Measurements from ENCODE around the gene PRLR.
"Not testable (repeated sequence)": the region's sequence is repeated elsewhere in the genome, so short reads cannot be mapped to it uniquely, and the experiment has no call there.

PRLR gene

DNA sequence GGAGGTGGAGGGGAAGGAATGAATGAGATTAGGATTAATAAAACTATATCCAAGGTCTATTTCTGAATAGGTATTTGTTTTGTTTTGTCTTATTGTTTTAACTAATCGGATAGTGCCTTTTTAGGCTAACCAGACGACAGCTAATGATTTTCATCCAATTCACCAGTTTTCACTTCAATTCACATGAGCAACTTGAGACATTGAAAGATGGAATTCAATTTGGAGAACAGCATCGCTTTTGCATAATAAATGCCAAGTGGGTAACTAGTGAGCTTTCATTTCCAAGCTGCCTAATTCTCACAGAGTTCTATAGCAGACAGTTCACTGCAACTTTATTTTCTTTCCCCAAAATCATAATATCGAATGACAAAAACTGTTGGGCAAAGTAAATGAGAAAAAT, 187.5 kb downstream of the PRLR start:
- Histone ChIP-seq H3K27me3 (ENCODE audit: control insufficient read depth, insufficient read depth, low read length) (no peaks in the 10 kb centered on the region), H3K4me1 (ENCODE audit: control insufficient read depth, low read depth, low read length) (peaks cover 4% of the 10 kb centered on the region), H3K9me3 (ENCODE audit: control insufficient read depth, low read depth, low read length) (no peaks in the 10 kb centered on the region), H3K36me3 (ENCODE audit: control insufficient read depth, low read depth, low read length) (no peaks in the 10 kb centered on the region), H3K4me3 (ENCODE audit: low read length) (no peak overlapping the region), H3K9ac (ENCODE audit: low read length) (no peak overlapping the region), H3K27ac (ENCODE audit: low read length) (no peak overlapping the region)

DNA sequence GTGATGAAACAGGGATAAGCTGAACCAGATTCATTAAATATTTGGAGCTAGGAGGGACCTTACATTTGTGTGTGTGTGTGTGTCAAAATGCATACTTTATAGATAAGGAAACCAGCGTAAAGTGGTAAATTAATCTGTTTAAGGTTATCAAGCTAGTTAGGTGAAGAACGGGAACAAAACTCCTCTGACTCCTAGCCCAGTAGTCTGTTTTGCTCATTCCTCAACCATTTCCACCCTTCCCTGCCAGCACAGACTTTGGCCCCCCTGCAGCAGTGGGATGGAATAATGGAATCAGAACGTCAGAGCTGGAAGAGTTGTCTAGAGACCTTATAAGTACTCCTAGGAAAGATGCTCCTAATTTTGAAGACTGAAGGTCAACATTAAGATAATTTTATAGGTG, 189.0 kb downstream of the PRLR start:
- Histone ChIP-seq H3K4me3 (ENCODE audit: low read length) (no peak overlapping the region), H3K4me1 (ENCODE audit: control insufficient read depth, low read depth, low read length) (peaks cover 4% of the 10 kb centered on the region), H3K27ac (ENCODE audit: low read length) (no peak overlapping the region), H3K9me3 (ENCODE audit: control insufficient read depth, low read depth, low read length) (no peaks in the 10 kb centered on the region), H3K27me3 (ENCODE audit: control insufficient read depth, insufficient read depth, low read length) (no peaks in the 10 kb centered on the region), H3K36me3 (ENCODE audit: control insufficient read depth, low read depth, low read length) (no peaks in the 10 kb centered on the region), H3K9ac (ENCODE audit: low read length) (no peak overlapping the region)

- no peaks in the 10 kb centered on the region for H3K27me3 ChIP-seq (ENCODE audit: control insufficient read depth, insufficient read depth, low read length)
Observed at GRCh38 chr5:35038891-35039290, 191.4 kb downstream of the PRLR start.

GRCh38 chr5:35036536-35036935, 193.8 kb downstream of the PRLR start:
- H3K9me3 ChIP-seq (ENCODE audit: control insufficient read depth, low read depth, low read length) = no peaks in the 10 kb centered on the region
- H3K9ac ChIP-seq (ENCODE audit: low read length) = no peak overlapping the region
- no peaks in the 10 kb centered on the region for H3K27me3 ChIP-seq (ENCODE audit: control insufficient read depth, insufficient read depth, low read length)
- H3K27ac ChIP-seq (ENCODE audit: low read length) = no peak overlapping the region
- no peak overlapping the region for H3K4me3 ChIP-seq (ENCODE audit: low read length)
- H3K4me1 ChIP-seq (ENCODE audit: control insufficient read depth, low read depth, low read length) = no peaks in the 10 kb centered on the region
- no peaks in the 10 kb centered on the region for H3K36me3 ChIP-seq (ENCODE audit: control insufficient read depth, low read depth, low read length)

More at GRCh38 chr5:35038891-35039290, 191.4 kb downstream of the PRLR start:
- peaks cover 4% of the 10 kb centered on the region for H3K4me1 ChIP-seq (ENCODE audit: control insufficient read depth, low read depth, low read length)
- H3K9me3 ChIP-seq (ENCODE audit: control insufficient read depth, low read depth, low read length) = no peaks in the 10 kb centered on the region
- no peak overlapping the region for H3K9ac ChIP-seq (ENCODE audit: low read length)
- no peaks in the 10 kb centered on the region for H3K36me3 ChIP-seq (ENCODE audit: control insufficient read depth, low read depth, low read length)
- no peak overlapping the region for H3K4me3 ChIP-seq (ENCODE audit: low read length)
- H3K27ac ChIP-seq (ENCODE audit: low read length) = no peak overlapping the region

DNA sequence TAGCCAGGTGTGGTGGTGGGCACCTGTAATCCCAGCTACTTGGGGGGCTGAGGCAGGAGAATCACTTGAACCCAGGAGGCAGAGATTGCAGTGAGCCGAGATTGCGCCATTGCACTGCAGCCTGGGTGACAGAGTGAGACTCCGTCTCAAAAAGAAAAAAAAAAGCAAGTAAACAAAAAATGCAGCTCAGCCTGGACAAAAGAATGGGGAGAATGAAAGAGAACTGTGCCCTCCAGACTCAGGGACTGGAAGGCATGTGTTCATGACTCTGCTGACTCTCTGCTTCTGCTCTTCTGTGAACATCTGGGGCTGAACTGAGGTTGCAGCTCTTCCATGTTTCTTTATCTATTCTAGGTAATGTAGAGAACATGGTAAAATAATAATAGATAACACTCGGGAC, 194.4 kb downstream of the PRLR start:
- not testable (repeated sequence) for H3K27me3 ChIP-seq (ENCODE audit: control insufficient read depth, insufficient read depth, low read length); H3K36me3 ChIP-seq (ENCODE audit: control insufficient read depth, low read depth, low read length); H3K4me3 ChIP-seq (ENCODE audit: low read length); H3K9me3 ChIP-seq (ENCODE audit: control insufficient read depth, low read depth, low read length); H3K4me1 ChIP-seq (ENCODE audit: control insufficient read depth, low read depth, low read length); H3K27ac ChIP-seq (ENCODE audit: low read length); H3K9ac ChIP-seq (ENCODE audit: low read length)

DNA sequence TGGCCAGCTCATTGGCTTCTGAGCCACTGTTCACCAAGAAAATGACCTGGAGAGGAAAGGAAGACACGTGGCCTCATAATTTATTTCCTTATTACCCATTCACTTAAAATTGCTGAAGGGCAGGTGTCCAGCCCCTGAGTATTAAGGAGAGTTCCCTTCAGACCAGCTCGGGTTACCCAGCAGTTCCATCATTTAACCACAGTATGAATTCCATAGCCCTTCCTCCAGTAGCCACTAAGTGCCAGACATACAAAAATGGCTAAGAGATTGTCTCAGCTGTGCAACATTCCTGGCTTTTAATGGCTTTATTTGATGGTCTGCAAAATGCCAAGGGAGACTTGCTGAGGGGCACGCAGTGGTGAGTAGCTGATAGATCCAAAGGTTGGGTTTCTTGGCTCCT, 195.0 kb downstream of the PRLR start:
- Histone ChIP-seq H3K27me3 (ENCODE audit: control insufficient read depth, insufficient read depth, low read length) (no peaks in the 10 kb centered on the region), H3K4me3 (ENCODE audit: low read length) (no peak overlapping the region), H3K9me3 (ENCODE audit: control insufficient read depth, low read depth, low read length) (no peaks in the 10 kb centered on the region), H3K4me1 (ENCODE audit: control insufficient read depth, low read depth, low read length) (no peaks in the 10 kb centered on the region), H3K27ac (ENCODE audit: low read length) (no peak overlapping the region), H3K9ac (ENCODE audit: low read length) (no peak overlapping the region), H3K36me3 (ENCODE audit: control insufficient read depth, low read depth, low read length) (no peaks in the 10 kb centered on the region)

DNA sequence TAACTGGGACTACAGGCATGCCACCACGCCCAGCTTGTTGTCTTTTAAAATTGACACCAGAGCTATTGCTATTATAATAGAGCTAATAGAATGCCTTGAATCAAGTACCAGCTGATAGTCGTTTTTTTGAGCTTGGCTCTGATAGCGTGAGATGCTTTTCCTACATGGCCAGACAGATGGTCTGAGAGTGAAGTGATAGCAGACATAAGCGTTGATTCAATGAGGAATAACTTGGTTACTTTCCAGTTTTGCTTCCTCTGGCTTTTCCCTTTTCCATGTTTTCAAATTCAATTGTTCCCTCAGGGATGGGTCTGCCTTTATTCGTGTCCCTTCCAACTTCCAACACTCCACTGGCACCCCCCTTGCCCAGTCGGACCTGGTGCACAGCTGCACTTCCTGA, 197.9 kb downstream of the PRLR start:
- H3K4me1 ChIP-seq (ENCODE audit: control insufficient read depth, low read depth, low read length) = no peaks in the 10 kb centered on the region
- no peaks in the 10 kb centered on the region for H3K9me3 ChIP-seq (ENCODE audit: control insufficient read depth, low read depth, low read length)
- H3K36me3 ChIP-seq (ENCODE audit: control insufficient read depth, low read depth, low read length) = no peaks in the 10 kb centered on the region
- H3K27ac ChIP-seq (ENCODE audit: low read length) = no peak overlapping the region
- H3K9ac ChIP-seq (ENCODE audit: low read length) = no peak overlapping the region
- no peak overlapping the region for H3K4me3 ChIP-seq (ENCODE audit: low read length)
- no peaks in the 10 kb centered on the region for H3K27me3 ChIP-seq (ENCODE audit: control insufficient read depth, insufficient read depth, low read length)

DNA sequence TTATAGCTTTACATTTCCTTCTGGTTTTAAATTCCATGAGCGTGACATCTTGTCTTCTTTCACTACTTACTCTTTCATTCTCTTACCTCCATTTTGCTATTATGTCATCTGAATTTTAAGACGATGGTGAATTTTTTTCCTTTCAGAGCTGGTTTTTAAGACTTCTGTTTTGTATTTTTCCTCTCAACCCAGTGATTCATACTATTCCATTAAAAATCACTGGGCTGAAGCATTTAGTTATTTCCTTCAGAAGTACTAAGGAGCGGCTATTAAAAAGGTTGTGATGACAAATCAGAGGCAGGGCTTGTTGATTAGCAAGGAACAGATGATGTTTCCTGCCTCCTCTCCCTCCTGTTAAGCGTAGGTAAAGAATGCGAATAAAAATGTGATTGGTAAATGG, 199.0 kb downstream of the PRLR start:
- H3K4me1 ChIP-seq (ENCODE audit: control insufficient read depth, low read depth, low read length) = no peaks in the 10 kb centered on the region
- H3K4me3 ChIP-seq (ENCODE audit: low read length) = no peak overlapping the region
- H3K27me3 ChIP-seq (ENCODE audit: control insufficient read depth, insufficient read depth, low read length) = no peaks in the 10 kb centered on the region
- no peaks in the 10 kb centered on the region for H3K9me3 ChIP-seq (ENCODE audit: control insufficient read depth, low read depth, low read length)
- no peaks in the 10 kb centered on the region for H3K36me3 ChIP-seq (ENCODE audit: control insufficient read depth, low read depth, low read length)
- no peak overlapping the region for H3K27ac ChIP-seq (ENCODE audit: low read length)
- H3K9ac ChIP-seq (ENCODE audit: low read length) = no peak overlapping the region

GRCh38 chr5:35030426-35031100, 199.7 kb downstream of the PRLR start:
- Histone ChIP-seq H3K9ac (ENCODE audit: low read length) (no peak overlapping the region), H3K9me3 (ENCODE audit: control insufficient read depth, low read depth, low read length) (no peaks in the 10 kb centered on the region), H3K4me3 (ENCODE audit: low read length) (no peak overlapping the region), H3K27ac (ENCODE audit: low read length) (no peak overlapping the region), H3K4me1 (ENCODE audit: control insufficient read depth, low read depth, low read length) (no peaks in the 10 kb centered on the region), H3K27me3 (ENCODE audit: control insufficient read depth, insufficient read depth, low read length) (no peaks in the 10 kb centered on the region), H3K36me3 (ENCODE audit: control insufficient read depth, low read depth, low read length) (no peaks in the 10 kb centered on the region)

GRCh38 chr5:35029333-35029732, 201.0 kb downstream of the PRLR start:
- Histone ChIP-seq H3K36me3 (ENCODE audit: control insufficient read depth, low read depth, low read length) (no peaks in the 10 kb centered on the region), H3K9me3 (ENCODE audit: control insufficient read depth, low read depth, low read length) (no peaks in the 10 kb centered on the region), H3K4me1 (ENCODE audit: control insufficient read depth, low read depth, low read length) (no peaks in the 10 kb centered on the region), H3K27me3 (ENCODE audit: control insufficient read depth, insufficient read depth, low read length) (no peaks in the 10 kb centered on the region), H3K27ac (ENCODE audit: low read length) (no peak overlapping the region), H3K9ac (ENCODE audit: low read length) (no peak overlapping the region), H3K4me3 (ENCODE audit: low read length) (no peak overlapping the region)

- H3K9me3 ChIP-seq (ENCODE audit: control insufficient read depth, low read depth, low read length) = no peaks in the 10 kb centered on the region
- H3K4me1 ChIP-seq (ENCODE audit: control insufficient read depth, low read depth, low read length) = no peaks in the 10 kb centered on the region
- no peaks in the 10 kb centered on the region for H3K27me3 ChIP-seq (ENCODE audit: control insufficient read depth, insufficient read depth, low read length)
- no peak overlapping the region for H3K4me3 ChIP-seq (ENCODE audit: low read length)
- no peak overlapping the region for H3K9ac ChIP-seq (ENCODE audit: low read length)
- H3K27ac ChIP-seq (ENCODE audit: low read length) = no peak overlapping the region
- no peaks in the 10 kb centered on the region for H3K36me3 ChIP-seq (ENCODE audit: control insufficient read depth, low read depth, low read length)
Observed at GRCh38 chr5:35026941-35027340, 203.3 kb downstream of the PRLR start.

DNA sequence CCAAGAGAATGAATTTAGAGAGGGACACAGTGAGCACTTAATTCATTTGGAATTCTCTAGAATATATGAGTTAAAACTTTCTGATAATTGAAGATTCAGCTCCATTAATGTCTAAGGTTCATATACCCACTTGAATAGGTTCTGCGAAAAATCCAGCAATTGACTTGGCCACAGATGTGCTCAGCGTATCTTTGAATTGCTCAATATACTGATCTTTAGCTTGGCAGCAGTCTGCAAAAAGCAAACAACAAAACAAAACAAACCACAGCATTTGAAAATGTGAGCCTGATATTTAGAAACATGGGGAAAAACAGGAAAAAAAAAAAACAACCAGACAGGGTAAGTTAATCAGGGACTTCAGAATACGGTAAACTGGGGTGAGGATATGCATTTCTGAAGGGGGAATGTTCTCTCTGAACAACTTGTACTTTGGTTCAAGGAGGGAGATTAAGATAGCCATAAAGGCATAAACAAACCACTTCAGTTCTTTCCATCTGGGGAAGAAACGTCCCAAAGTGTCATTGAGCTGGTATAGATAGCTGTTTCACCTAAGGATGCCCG, 203.9 kb downstream of the PRLR start:
- Histone ChIP-seq H3K9me3 (ENCODE audit: control insufficient read depth, low read depth, low read length) (no peaks in the 10 kb centered on the region), H3K27ac (ENCODE audit: low read length) (no peak overlapping the region), H3K4me3 (ENCODE audit: low read length) (no peak overlapping the region), H3K9ac (ENCODE audit: low read length) (no peak overlapping the region), H3K36me3 (ENCODE audit: control insufficient read depth, low read depth, low read length) (no peaks in the 10 kb centered on the region), H3K4me1 (ENCODE audit: control insufficient read depth, low read depth, low read length) (no peaks in the 10 kb centered on the region), H3K27me3 (ENCODE audit: control insufficient read depth, insufficient read depth, low read length) (no peaks in the 10 kb centered on the region)
